Posterior vena cava (tissue), 2 donors: ENCODE measurements around the gene TCOF1. TPM values are rescaled to one million over a fixed set of nuclear protein-coding genes. Genes with fewer than 3 reads are reported as not detected.

ENCODE experiments used
- DNase-seq: peaks from one replicate; pipeline ENCODE4 v3.0.0-alpha.2; 2020; ENCODE audit warnings: low spot score
- intact Hi-C, 2 donors: fragments of 100-400 bp; cut with DNase I; formaldehyde crosslinking; loops; one replicate each; pipeline versions ENCODE4 v1.14.1 to v1.14.2; 2022 to 2023
- total RNA-seq, 2 donors: library from RNA; stranded (reverse); fragmentation: NEBNext Ultra II Directional; extraction: Animal tissue kit (Norgen Biotek cat#: 25700); gene quantifications; one replicate each; pipeline ENCODE4 v1.2.1, GENCODE V29; 2021
- donor health status: DM: yes; HTN: yes; CAD: no.
- donor health status: DM: yes; HTN: yes; CAD: no.

Gene TCOF1
- total RNA-seq, 2 donors from 2014 or later: 19.2 to 24.4 TPM

DNA sequence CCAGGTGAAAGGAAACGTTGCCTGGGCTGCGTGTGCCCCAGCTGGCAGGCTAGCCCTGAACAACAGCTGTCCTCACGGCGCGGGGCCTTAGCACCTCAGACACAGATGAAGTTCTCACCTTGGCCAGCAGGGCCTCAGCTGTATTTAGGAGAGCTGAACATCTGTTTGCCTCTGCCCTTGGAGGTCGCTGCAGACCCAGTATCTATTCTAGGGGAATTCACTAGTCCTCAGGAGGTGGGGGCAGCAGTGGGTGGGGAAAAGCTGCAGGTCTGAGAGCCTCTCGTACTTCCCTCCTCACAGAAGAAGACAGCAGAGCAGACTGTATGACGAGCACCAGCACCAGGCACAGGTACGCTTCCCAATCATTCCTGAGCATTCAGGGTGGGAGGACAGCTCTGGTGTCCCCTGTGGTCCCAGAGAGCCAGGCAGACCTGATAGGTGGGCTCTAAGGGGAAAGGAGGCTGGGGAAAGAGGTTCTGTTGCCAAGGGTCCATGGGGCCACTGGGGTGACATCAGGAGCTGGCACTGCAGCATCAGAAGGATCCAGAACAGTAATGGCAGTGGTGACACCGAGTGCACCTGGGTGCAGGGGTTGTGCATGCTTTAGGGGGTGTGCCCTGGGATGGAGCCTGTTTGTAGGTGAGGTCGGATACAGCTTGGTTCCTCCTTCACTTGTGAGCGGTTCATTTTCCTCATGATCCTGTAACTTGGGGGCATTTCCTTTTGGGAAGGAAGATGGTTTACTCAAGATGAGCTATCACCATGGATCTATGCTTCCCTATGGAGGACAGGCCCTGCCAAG, 41.4 kb downstream of the TCOF1 start:
- intact Hi-C loops: no loop called here
- no peak for DNase-seq

DNA sequence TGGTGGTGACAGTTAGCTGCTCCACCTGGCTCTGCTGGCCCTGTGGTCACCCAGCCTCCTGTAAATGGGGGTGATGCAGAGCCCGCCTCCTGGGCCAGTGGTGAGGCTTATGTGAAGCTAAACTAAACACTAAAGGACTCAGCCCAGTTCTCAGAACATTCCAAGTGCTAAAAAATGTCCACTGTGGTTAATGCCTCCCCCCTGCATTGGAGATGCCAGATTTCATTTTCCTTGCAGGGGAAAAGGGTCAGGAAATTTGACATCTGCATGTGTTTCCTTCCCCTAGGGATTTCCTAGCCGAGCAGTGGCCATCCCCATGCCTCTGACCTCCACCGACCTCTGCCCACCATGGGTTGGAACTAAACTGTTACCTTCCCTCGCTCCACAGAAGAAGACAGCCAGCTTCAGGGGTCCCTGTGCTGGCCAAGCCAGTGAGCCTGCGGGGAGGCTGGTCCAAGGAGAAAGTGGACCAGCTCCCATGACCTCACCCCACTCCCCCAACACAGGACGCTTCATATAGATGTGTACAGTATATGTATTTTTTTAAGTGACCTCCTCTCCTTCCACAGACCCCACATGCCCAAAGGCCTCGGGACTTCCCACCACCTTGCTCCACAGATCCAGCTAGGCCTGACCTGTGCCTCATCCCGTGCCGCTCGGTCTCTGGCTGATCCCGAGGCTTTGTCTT, 42.2 kb downstream of the TCOF1 start:
- intact Hi-C loops: no loop called here
- DNase-seq: no peak

DNA sequence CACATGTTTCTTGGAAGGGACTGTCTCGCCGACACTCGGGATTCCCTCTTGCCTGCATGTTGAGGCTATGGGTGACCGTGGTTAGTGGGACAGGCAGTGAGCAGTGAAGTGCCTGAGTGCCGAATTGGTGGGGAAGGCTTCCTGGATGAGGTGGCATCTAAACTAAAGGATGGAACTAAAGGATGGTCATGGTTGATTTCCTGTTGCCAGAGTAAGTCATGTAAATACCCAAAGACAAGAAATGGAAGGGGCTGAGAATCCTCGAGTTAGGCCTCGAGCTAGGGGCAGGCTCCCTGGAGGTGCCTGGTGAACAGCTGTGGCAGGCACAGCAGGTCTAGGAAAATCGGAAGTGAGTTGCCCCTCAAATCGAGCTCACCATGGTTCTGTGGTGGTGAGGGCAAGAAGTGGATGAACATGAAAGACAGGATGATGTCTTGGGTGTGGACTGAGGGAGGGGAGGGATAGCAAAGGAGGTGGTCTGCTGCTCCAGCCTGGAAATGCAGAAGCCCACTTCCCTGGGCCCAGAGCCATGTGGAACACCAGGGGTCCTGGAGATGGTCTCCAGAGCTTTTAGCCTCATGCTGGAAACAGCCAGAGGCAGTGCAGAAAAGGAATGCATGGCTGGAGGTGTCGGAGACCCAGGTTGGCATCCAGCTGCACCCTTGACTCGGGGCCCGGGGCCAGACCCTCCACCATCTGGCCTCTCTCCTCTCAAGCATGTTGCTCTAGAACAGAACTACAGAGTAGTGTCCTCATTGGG, 43.0 kb downstream of the TCOF1 start:
- intact Hi-C loops: no loop called here
- no peak for DNase-seq

DNA sequence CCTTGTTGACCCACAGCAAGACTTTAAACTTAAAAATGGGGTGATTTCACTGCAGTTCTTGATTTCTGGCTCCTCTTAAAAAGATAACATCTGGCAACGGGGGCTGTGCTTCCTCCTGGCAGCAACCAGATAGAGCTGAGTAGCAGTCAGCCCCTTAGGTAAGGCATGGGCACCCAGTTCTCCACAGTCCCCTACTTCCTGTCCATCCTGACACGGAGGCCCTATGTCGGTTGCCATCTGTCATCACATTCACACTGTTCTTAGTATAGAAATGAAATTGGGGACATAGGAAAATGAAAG, 43.5 kb downstream of the TCOF1 start:
- intact Hi-C loops: no loop called here
- no peak for DNase-seq

DNA sequence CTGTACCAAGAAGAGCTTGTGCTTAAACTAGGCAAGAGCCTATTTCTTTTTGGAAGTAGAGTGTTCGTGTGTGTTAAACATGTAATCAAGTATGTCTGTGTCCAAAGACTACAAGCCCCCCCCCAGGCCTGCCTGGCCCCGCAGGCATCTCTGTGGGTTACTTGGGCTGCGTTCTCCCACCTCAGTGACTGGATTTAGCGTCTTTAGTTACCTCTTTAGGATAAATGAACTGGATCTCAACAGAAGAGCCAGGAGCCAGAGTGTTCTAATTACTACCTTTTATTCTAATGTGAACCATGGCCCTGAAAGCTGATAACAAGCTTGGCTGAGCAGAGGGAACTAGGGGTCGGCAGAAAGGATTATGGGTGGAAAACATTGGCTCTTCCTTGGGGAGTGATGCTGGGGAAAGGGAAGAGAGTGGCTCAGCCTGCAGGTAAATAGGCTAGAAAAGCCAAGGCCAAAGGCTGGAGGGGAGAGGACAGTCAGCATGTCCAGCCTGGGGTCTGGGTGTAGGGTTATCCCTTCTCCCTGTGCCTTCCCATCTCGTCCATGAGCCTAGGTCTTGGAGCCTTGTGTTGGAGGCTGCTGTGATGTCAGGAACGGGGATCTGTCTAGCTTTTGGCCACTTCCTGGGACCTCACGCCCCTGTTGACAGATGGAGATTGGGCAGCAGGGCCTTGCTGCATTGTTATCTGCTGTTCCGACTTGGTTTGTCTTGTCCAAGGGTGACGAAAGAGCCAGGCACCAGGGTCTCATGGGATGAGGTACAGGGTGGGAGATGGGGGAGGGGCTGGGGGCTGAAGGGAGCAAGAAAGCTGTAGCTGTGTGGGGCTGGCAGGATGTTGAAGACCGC, 44.1 kb downstream of the TCOF1 start:
- intact Hi-C loops: no loop called here
- DNase-seq: no peak

DNA sequence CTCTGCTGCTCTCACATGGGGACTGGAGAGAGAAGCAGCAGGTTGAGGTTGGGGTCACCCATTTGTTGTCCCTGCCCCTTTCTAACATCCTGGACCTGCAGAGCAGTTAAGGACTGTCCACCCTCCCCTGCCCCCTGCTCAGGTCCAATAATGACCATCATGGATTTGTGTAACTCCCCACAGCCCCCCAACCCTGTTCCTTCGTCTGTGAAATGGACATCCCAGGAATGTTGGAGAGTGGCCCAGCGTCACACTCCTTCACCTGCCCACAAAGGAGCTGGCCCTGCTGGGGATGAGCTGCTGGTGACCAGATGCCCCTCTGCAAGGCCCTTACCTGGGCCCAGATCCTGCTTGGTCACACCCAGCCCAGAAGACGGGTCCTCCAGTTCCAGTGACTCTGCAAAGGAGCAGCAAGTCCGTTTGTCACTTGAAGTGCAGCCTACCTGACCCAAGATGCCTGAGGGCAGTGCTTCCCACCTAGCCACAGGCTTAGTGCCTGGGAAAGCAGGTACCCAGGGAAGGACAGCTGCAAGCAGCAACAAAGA, 44.8 kb downstream of the TCOF1 start:
- no peak for DNase-seq
- intact Hi-C loops: no loop called here

DNA sequence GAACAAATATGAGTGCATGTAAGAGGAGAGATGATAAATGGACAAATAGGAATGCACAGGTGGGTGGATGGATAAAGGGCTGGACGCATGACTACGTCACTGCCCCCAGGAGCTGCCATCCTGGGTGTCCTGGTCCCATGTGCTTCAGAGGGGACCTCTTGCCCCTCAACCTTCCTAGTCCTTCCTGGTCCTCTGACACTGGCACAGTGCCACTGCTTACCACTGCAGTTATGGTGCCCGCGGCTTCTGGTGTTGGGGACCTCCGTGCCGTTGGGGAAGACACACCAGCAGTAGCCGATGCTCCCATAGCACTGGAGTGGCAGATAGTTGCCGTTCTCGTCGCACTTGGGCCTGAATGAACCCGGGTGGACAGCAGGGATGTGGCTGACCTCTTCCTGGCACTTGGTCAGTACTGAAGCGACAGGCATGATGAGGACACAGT, 45.4 kb downstream of the TCOF1 start:
- no peak for DNase-seq
- intact Hi-C loops: no loop called here

DNA sequence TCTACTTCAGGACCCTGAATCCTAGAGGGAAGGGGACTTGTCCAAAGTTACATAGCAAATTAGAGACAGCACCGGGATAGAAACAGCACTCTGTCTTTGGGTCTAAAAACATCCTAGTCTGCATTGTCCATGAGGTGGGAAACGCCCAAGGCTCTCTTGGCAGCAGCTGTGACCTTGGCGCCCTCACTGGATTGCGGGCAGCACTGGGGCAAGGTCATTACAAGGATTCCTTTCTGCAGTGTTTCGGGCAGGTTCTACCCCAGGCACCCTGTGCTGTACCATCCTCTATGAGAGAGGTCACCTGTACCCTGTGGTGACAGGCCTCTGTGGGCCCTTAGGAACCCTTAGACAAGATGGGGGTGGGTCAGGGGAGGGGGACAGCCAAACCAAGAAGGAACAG, 46.6 kb downstream of the TCOF1 start:
- intact Hi-C loops: no loop called here
- DNase-seq: no peak

DNA sequence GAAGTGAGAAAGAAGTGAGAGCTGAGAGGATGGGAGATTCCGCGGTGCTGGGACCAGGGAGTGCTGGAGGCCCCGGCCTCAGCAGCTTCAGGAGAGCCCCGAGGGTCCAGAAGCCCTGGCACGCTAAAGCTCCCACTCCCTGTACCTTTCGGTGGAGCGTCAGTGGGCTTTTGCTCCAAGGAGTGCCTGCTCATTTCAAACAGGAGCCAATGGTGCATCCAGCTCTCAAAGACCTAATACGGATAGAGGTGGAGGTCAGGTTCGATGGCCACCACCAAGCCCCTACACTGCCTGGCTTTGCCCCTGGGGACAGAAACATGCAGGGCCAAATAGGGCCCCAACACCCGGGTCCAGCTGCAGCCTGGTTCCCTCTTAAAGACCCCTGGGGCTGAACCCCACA, 47.0 kb downstream of the TCOF1 start:
- no peak for DNase-seq
- intact Hi-C loops: no loop called here

DNA sequence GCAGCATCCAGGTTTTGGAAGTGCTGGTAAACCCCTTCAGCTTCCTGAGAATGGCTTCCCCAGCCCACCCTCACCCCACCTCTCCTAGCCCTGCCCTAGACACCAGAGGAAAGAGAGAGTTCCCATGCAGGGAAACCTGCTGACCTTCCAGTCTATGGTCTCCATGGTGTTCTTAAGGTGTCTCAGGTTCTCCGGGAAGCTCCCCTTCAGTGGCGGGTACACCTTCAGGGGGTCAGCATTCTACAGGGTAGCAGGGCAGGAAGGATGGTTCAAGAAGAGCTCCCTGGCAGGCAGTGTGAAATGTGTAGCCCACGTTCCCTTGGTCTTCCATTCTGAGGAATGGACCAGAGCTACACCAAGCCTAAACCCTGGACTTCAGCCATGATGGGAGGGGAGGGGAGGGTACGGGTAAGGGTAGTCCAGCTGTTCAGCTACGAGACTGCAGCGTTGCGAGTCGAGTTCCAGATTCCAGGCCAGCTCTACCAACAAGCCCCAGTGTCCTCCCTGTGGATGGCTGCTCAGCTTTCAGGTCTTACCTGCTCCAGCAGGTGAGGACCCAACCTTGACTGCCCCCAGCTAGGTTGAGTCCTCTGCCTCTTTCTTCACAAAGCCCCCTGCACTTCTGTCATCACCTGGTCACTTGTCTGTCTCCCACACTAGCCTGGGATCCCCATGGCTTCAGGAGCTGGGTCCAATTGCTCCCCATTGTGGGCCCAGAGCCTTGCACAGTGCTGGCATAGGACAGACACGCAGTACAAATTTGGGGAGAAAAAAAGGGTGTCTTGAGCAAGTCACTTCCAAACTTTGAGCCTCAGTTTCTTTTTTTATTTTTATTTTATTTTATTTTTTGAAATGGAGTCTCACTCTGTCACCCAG, 47.7 kb downstream of the TCOF1 start:
- DNase-seq: no peak
- intact Hi-C loops: no loop called here

DNA sequence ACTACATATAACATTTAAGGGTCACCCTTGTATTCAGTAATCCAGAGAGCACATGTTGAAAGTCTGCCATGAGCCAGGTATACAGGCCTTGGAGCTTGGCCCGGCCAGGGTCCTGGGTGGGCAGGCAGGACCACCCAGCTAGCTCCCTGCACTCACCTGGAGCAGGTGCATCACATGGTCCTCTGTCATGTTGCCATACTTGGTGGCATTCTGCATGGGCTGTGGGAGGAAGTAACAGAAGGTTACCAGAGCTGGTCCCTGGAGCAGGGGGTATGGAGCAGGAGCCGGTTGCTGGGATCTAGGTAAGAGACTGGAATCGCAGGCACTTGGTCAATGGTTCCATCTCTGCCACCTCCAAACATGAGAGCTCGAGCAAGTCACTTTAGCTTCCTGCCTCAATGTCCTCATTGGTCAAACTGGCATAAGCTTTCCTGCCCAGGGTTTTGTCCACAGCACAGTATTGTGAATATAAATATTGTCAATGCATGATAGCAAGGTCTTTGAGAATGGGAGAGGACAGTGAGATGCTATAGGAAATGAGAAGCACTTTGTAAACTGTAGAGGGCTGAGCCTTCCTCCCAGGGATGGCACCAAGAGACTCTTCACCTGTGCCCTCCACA, 48.7 kb downstream of the TCOF1 start:
- intact Hi-C loops: no loop called here
- DNase-seq: no peak

DNA sequence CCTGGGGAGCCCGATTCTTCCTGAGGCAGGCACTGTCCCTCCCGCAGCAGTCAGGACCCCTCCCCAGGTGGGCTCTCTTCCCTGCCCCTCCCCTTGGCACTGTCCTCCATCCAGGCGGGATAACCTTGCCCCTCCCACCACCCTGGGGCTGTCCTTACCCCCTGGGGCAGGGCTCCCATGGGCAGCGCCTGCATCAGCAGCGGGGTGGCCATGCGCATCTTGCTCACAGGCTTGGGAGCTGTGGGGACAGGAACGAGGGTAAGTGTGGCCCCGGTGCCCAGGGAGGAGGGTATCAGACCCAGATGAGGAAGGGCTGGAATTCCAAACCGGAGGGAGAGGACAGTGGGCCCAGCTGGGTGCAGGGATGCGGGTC, 49.2 kb downstream of the TCOF1 start:
- intact Hi-C loops: no loop called here
- no peak for DNase-seq

DNA sequence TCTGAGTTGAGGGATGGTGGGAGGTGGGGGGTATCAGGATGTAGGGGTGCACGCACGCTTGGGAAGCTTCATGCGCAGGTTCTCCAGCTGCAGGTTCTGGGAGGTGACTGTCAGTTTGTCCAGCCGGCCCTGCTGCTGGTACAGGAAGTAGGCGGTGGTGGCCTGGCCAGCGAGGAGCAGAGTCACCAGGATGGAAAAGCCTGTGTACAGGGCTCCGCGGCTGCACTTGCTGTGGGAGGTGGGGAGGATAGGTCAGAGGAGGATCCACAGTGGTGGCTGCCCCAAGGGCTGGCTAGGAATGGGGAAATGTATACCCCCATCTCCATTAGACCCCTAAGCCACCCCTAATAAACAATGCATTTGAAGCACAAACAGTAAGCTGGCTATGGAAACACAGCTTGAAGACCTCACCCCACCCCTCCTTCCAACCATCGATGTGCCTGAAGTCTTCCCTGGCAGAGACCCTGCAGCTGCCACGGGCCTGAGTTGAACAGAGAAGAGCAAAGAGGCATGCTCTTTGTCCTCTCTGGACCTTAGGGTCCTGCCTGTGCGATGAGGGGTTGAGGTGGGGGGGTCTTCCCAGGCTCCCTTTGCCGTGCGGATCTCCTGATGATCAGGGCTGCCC, 49.7 kb downstream of the TCOF1 start:
- intact Hi-C loops: no loop called here

DNA sequence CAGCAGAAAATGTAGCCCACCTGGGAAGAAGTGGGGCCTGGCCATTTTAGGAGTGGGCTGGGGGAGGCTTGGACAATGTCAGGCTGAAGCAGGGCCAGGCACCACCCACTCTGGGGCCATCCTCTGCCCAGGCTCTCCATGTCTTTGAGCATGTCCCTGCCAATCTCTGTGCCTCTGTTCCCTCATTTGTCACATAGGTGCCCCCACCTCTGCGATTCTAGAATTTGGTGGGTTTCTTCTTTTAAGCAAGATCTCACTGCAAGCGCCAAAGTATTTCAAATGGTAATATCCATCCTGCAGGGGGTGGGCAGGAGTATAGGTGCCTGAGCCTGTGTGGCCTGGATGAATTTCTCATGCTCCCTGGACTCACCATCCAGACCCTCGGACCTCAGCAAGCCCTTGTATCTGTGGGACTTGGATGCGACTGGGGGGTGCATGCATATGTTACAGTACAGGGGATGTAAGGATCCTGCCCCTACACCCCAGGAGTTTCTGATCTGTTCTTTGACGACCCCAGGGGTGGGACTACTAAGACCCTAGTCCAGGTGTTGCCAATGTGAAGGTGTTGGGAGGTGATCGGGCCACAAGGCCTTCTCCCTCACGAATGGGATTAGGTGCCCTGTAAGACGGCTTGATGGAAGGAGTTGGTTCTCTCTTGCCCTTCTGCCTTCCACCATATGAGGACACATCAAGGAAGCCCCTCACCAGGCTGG, 50.9 kb downstream of the TCOF1 start:
- intact Hi-C loops: no loop called here
- DNase-seq: no peak

More for the DNA sequence above, 49.7 kb downstream of the TCOF1 start:
- DNase-seq: no peak

DNA sequence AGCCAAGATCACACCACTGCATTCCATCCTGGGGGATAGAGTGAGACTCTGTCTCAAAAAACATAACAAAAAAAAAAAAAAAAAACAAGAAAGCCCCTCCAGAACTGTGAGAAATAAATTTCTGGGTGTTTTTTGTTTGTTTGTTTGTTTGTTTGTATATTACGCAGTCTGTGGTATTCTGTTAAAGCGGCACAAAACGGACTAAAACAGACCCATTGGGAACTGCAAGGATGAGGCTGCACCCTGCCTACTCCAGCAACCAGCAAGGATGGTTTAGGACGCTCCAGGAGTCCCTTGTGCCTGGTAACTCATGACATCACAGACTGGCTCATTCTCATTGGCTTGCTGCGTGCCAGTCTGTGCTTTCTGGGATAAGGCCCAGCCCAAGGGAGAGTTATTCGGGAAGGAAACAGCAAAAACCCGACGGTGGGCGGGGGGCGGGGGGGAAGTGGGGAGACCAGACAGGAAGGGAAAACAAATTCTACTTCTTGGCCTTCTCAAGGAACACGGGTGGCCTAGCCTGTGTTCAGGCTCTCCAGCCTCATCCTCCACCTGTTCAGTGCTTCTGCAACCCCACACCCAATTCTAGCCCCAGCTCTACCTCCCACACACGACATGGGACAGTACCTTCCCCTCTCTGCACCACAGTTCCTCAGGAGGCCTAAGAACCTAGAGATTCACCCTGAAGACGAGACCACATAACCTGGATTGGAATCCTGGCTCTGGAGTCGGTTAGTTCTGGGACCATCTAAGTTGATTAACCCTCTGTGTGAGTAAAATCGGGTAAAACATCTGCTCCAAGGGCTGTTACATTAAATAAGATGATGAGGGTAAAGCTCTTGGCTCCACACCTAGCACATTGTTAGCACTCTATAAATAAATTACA, 52.4 kb downstream of the TCOF1 start:
- intact Hi-C loops: no loop called here
- no peak for DNase-seq
